PC-3 (cell line): ENCODE data around the gene S100P. TPM values are rescaled to one million over a fixed set of nuclear protein-coding genes. Genes with fewer than 3 reads are reported as not detected.

Experiments used
- ATAC-seq: fragments of 200-7000 bp; cut with Tn5 transposase; 2 replicates; pipeline ENCODE4 v1.9.1; 2020; ENCODE audit warnings: mild to moderate bottlenecking, moderate library complexity
- BruUV-seq: library from RNA; stranded (reverse); fragments of 400-500 nt; replicated peaks from 2 replicates; lab custom pipeline; 2021; lab: Mats Ljungman, UMichigan
- CTCF ChIA-PET: fragments of 300-600 bp; sonication (Branson Sonifier 250); formaldehyde crosslinking; loops from one replicate; lab custom pipeline; 2022; ENCODE audit warnings: antibody characterized with exemption; lab: Charles Lee
- POLR2A ChIA-PET: fragments of 300-600 bp; sonication (Branson Sonifier 250); formaldehyde crosslinking; loops from one replicate; lab custom pipeline; 2022; ENCODE audit warnings: antibody characterized with exemption; ENCODE audit not compliant: unreplicated experiment; lab: Charles Lee
- DNase-seq: peaks from one replicate; pipeline ENCODE4 v3.0.0-alpha.2; 2015
- H2AFZ ChIP-seq: fragments of 300-600 bp; sonication (generic); 2 replicates; pipeline ENCODE4 v1.6.0; 2016; ENCODE audit warnings: antibody characterized with exemption, low read length
- H3F3A ChIP-seq: fragments of 300-600 bp; sonication (generic); one replicate; pipeline ENCODE4 v1.6.0; 2017; ENCODE audit warnings: antibody characterized with exemption, low read length, control low read depth, mild to moderate bottlenecking; ENCODE audit not compliant: unreplicated experiment
- H3K27ac ChIP-seq: fragments of 300-600 bp; sonication (generic); 2 replicates; pipeline ENCODE4 v1.5.1; 2016; ENCODE audit warnings: mild to moderate bottlenecking, low read length
- H3K27me3 ChIP-seq: fragments of 300-600 bp; sonication (generic); 2 replicates; pipeline ENCODE4 v1.6.1; 2016; ENCODE audit warnings: low read length, mixed read lengths
- H3K36me3 ChIP-seq: fragments of 300-600 bp; sonication (generic); 2 replicates; pipeline ENCODE4 v1.6.1; 2016; ENCODE audit warnings: low read depth, mixed run types, low read length, mixed read lengths
- H3K4me1 ChIP-seq: fragments of 300-600 bp; sonication (generic); 2 replicates; pipeline ENCODE4 v1.5.1; 2016; ENCODE audit warnings: low read length; ENCODE audit not compliant: insufficient read depth
- H3K4me2 ChIP-seq: fragments of 300-600 bp; sonication (generic); 2 replicates; pipeline ENCODE4 v1.6.0; 2016; ENCODE audit warnings: low read length
- H3K4me3 ChIP-seq: fragments of 300-600 bp; sonication (generic); 2 replicates; pipeline ENCODE4 v1.5.1; 2016; ENCODE audit warnings: mild to moderate bottlenecking, low read length, mixed read lengths
- H3K79me2 ChIP-seq: fragments of 300-600 bp; sonication (generic); 2 replicates; pipeline ENCODE4 v1.6.1; 2017; ENCODE audit warnings: low read length, mixed read lengths
- H3K9ac ChIP-seq: fragments of 300-600 bp; sonication (generic); 2 replicates; pipeline ENCODE4 v1.6.0; 2016; ENCODE audit warnings: mild to moderate bottlenecking, low read length
- H3K9me2 ChIP-seq: fragments of 300-600 bp; sonication (generic); replicated peaks from 2 replicates; pipeline ENCODE4 v1.6.1; 2016; ENCODE audit warnings: mixed run types, low read length, mixed read lengths
- H3K9me3 ChIP-seq: fragments of 300-600 bp; sonication (generic); 2 replicates; pipeline ENCODE4 v1.6.1; 2016; ENCODE audit warnings: low read length, mixed read lengths
- H4K20me1 ChIP-seq: fragments of 300-600 bp; sonication (generic); 2 replicates; pipeline ENCODE4 v1.6.1; 2016; ENCODE audit warnings: low read length, mixed read lengths
- EZH2 ChIP-seq: fragments of 300-600 bp; sonication (generic); IDR thresholded peaks from one replicate; pipeline ENCODE4 v1.6.1; 2017; ENCODE audit warnings: antibody characterized with exemption, mild to moderate bottlenecking, low read length; ENCODE audit not compliant: unreplicated experiment
- EZH2phosphoT487 ChIP-seq: fragments of 300-600 bp; sonication (generic); IDR thresholded peaks from 2 replicates; pipeline ENCODE4 v1.6.1; 2018; ENCODE audit warnings: mild to moderate bottlenecking, antibody characterized with exemption, low read length, borderline replicate concordance
- intact Hi-C: fragments of 100-400 bp; cut with micrococcal nuclease; formaldehyde crosslinking; loops from 2 replicates; pipeline ENCODE4 v1.9.0; 2023
- total RNA-seq: library from RNA; depleted of rRNA; stranded (reverse); fragments of >200 nt; gene quantifications from 2 replicates; pipeline ENCODE4 v1.2.3, GENCODE V29; 2014
- TF ChIP-seq, protein P1 (sequence below): fragments of 300-600 bp; sonication (generic); conservative IDR thresholded peaks from 2 replicates; pipeline ENCODE4 v1.5.1; 2017; ENCODE audit warnings: antibody characterized with exemption, low read depth, mild to moderate bottlenecking, low read length

Gene S100P
- total RNA-seq, 1 experiment from 2014 or later: 59.8 TPM

- intact Hi-C loops: loop anchor here (1.0 kb wide), 1 partner anchor 29 kb away; no protein-coding TSS in a partner anchor
- CTCF ChIA-PET: interaction anchor here (0.6 kb wide), 1 partner anchor 391 kb away, joined by 3 read pairs; the partner anchor contains the start of gene GRPEL1
- no peak for TF ChIP-seq EZH2
- TF ChIP-seq EZH2phosphoT487: no peak
- TF ChIP-seq, protein P1, sequence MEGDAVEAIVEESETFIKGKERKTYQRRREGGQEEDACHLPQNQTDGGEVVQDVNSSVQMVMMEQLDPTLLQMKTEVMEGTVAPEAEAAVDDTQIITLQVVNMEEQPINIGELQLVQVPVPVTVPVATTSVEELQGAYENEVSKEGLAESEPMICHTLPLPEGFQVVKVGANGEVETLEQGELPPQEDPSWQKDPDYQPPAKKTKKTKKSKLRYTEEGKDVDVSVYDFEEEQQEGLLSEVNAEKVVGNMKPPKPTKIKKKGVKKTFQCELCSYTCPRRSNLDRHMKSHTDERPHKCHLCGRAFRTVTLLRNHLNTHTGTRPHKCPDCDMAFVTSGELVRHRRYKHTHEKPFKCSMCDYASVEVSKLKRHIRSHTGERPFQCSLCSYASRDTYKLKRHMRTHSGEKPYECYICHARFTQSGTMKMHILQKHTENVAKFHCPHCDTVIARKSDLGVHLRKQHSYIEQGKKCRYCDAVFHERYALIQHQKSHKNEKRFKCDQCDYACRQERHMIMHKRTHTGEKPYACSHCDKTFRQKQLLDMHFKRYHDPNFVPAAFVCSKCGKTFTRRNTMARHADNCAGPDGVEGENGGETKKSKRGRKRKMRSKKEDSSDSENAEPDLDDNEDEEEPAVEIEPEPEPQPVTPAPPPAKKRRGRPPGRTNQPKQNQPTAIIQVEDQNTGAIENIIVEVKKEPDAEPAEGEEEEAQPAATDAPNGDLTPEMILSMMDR: no peak
- H3K4me1 ChIP-seq: peaks cover 17% of the 10 kb centered on the region
- no peak for ATAC-seq
- DNase-seq: no peak
- no TSS peak for BruUV-seq
- H3K79me2 ChIP-seq: peaks cover 39% of the 10 kb centered on the region
- no peaks in the 10 kb centered on the region for H3K9me3 ChIP-seq
- no peak overlapping the region for H2AFZ ChIP-seq
- H3K27ac ChIP-seq: no peak overlapping the region
- H3K9me2 ChIP-seq: no peaks in the 10 kb centered on the region
- H3K36me3 ChIP-seq: peaks cover 8% of the 10 kb centered on the region; the same call in 1 of the 2 replicates
- peak overlapping the region; percentile 72 for H3K4me3 ChIP-seq
- H3K9ac ChIP-seq: no peak overlapping the region
- no peaks in the 10 kb centered on the region for H3K27me3 ChIP-seq
- H3K4me2 ChIP-seq: peak overlapping the region; percentile 96
- H3F3A ChIP-seq: no peaks in the 10 kb centered on the region
- peaks cover 25% of the 10 kb centered on the region for H4K20me1 ChIP-seq
- POLR2A ChIA-PET: interaction anchor here (0.5 to 0.6 kb wide), 2 partner anchors 14 to 65 kb away, joined by 3 to 10 read pairs; no protein-coding TSS in a partner anchor
Measured at GRCh38 chr4:6676722-6677558, 16.7 kb upstream of the S100P start.

GRCh38 chr4:6680372-6681034 is 13.2 kb upstream of the S100P start:
- DNase-seq (peak; percentile 11), ATAC-seq (no peak)
- Histone ChIP-seq H3K27ac (no peak overlapping the region), H3K4me3 (no peak overlapping the region), H2AFZ (no peak overlapping the region), H3K4me1 (peaks cover 11% of the 10 kb centered on the region), H3K36me3 (peaks cover 7% of the 10 kb centered on the region; the same call in 1 of the 2 replicates), H3K79me2 (peaks cover 26% of the 10 kb centered on the region), H3K9me2 (no peaks in the 10 kb centered on the region), H3K27me3 (no peaks in the 10 kb centered on the region), H3K4me2 (no peak overlapping the region), H4K20me1 (peaks cover 18% of the 10 kb centered on the region), H3K9ac (no peak overlapping the region), H3K9me3 (no peaks in the 10 kb centered on the region), H3F3A (no peaks in the 10 kb centered on the region)
- no peak for TF ChIP-seq EZH2
- TF ChIP-seq, protein P1: peak; percentile 41
- BruUV-seq: no TSS peak
- POLR2A ChIA-PET: no interaction called here
- intact Hi-C loops: no loop called here
- CTCF ChIA-PET: no interaction called here
